Stomach smooth muscle (tissue), 2 donors: ENCODE results near the gene SH3YL1.

ENCODE experiments used
- H3K27ac ChIP-seq: one replicate; pipeline ENCODE4 v1.7.0; 2013; ENCODE audit warnings: mild to moderate bottlenecking, low read length, inconsistent platforms
- H3K27me3 ChIP-seq, 2 donors: one replicate each; pipeline ENCODE4 v1.7.0; 2013; ENCODE audit warnings: low read length in 2 of 2; ENCODE audit not compliant: insufficient read depth in 2 of 2, control insufficient read depth in 1 of 2
- H3K36me3 ChIP-seq, 2 donors: one replicate each; pipeline ENCODE4 v1.7.0; 2013; ENCODE audit warnings: low read length in 2 of 2; ENCODE audit not compliant: control insufficient read depth in 2 of 2, insufficient read depth in 2 of 2
- H3K4me1 ChIP-seq: one replicate; pipeline ENCODE4 v1.7.0; 2013; ENCODE audit warnings: low read length; ENCODE audit not compliant: control insufficient read depth, insufficient read depth
- H3K4me3 ChIP-seq, 2 donors: one replicate each; pipeline ENCODE4 v1.7.0; 2013; ENCODE audit warnings: low read length in 2 of 2
- H3K9ac ChIP-seq, 2 donors: one replicate each; pipeline ENCODE4 v1.7.0; 2013; ENCODE audit warnings: low read length in 2 of 2, mild to moderate bottlenecking in 1 of 2
- H3K9me3 ChIP-seq, 2 donors: one replicate each; pipeline ENCODE4 v1.7.0; 2013; ENCODE audit warnings: low read length in 2 of 2; ENCODE audit not compliant: control insufficient read depth in 2 of 2
- donor health status: healthy.
- donor health status: Pancreatic carcinoma.

SH3YL1 gene, protein sequence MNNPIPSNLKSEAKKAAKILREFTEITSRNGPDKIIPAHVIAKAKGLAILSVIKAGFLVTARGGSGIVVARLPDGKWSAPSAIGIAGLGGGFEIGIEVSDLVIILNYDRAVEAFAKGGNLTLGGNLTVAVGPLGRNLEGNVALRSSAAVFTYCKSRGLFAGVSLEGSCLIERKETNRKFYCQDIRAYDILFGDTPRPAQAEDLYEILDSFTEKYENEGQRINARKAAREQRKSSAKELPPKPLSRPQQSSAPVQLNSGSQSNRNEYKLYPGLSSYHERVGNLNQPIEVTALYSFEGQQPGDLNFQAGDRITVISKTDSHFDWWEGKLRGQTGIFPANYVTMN

DNA sequence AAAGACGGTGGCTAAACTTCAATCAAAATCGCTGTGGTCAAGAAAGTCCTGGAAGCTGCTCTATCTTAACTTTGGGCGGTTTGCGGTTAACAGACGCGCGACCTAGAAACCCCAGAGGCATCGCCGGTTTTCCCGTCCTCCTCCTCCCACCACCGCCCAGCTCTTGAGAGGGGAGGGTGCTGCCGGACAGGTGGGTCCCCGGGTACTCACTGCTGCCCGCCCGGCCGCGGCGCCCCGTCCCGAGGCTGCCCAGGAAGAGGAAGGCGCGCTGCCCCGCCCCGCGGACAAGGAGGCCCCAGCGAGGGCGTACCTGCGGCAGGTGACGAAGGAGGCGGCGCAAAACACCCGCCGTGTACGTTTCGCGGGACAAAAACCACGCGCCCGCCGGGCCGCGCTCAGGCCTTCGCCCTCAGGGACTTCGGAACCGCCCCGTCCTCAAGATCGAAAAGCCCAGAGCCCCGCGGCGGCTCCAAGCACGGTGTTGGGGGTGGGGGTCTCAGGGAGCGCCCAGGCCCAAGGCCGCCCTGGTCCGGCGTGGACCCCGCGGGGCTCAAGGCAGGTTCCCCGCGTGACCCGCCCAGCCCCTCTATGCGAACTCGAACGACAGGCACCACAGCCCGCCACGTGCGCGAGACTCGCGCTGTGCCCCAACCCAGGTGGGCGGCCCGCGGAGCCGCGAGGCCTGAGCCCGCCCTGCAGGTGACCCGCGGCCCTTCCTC is at the start of gene SH3YL1:
Gene SH3YL1, minus strand, starts transcription at position 259 of the 719 bp plus-strand sequence. Its CDS starts 48 bp downstream, at position 211.
- Histone ChIP-seq H3K36me3 (peaks cover 0 to 1% of the 10 kb centered on the region in 2 donors), H3K27ac (peak within 1 kb of the TSS; percentile 58), H3K27me3 (no peaks in the 10 kb centered on the region), H3K9me3 (peaks cover 2 to 7% of the 10 kb centered on the region in 2 donors), H3K4me3 (peak within 1 kb of the TSS; percentile 90 to 95), H3K9ac (peak within 1 kb of the TSS; percentile 75 to 95), H3K4me1 (peaks cover 16% of the 10 kb centered on the region)

DNA sequence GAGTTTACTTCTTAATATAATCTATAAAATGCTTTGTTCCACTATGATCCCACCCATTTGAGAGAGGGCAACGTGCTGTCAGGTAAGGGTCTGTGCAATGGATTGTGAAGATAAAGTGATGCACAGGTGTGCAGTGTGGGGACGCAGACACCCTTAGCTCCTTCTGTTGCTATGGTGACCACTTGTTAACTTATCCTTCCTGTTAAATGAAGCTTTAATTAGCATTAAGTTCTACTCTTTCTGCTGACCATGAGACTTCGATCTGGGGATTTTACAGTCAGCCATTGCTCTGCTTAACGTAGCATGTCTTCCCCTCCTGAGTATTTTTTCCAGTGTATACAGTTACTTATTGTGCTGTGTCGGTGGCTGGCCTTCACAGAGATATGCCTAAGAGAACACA is 47.2 kb upstream of the SH3YL1 start:
- peaks cover 0 to 6% of the 10 kb centered on the region in 2 donors for H3K27me3 ChIP-seq

DNA sequence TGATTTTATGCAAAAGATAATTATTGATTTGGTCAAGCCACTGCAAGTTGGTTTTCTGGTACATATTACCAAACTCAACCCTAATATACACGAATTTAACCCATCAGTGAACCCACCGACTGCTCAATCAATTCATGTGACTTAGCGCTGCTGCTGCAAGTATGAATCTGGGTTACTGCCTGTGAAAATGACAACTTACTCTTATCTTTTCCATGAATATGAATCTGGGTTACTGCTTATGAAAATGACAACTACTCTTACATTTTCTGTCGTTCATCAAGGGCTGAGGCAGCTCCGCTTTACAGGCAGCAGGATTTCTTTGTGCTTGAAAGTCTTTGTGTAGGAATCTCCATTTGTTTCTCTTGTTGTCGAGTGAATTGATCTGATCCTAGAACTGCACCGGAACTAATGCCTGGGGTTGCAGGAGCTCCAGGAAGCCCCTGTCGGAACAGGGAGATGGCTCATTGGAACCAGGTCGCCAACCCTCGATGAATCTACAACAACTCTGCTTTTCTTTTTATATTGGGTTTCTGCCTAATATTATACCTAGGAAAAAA is 46.2 kb upstream of the SH3YL1 start:
- Histone ChIP-seq H3K27ac (no peak overlapping the region), H3K36me3 (no peaks in the 10 kb centered on the region), H3K4me1 (no peaks in the 10 kb centered on the region), H3K9ac (no peak overlapping the region), H3K27me3 (peaks cover 0 to 6% of the 10 kb centered on the region in 2 donors), H3K4me3 (no peak overlapping the region), H3K9me3 (no peaks in the 10 kb centered on the region)

More for the DNA sequence above, 47.2 kb upstream of the SH3YL1 start:
- H3K4me3 ChIP-seq, result no peak overlapping the region
- no peaks in the 10 kb centered on the region for H3K4me1 ChIP-seq
- no peaks in the 10 kb centered on the region for H3K9me3 ChIP-seq
- H3K36me3 ChIP-seq, result no peaks in the 10 kb centered on the region
- H3K27ac ChIP-seq, result no peak overlapping the region
- H3K9ac ChIP-seq, result no peak overlapping the region

DNA sequence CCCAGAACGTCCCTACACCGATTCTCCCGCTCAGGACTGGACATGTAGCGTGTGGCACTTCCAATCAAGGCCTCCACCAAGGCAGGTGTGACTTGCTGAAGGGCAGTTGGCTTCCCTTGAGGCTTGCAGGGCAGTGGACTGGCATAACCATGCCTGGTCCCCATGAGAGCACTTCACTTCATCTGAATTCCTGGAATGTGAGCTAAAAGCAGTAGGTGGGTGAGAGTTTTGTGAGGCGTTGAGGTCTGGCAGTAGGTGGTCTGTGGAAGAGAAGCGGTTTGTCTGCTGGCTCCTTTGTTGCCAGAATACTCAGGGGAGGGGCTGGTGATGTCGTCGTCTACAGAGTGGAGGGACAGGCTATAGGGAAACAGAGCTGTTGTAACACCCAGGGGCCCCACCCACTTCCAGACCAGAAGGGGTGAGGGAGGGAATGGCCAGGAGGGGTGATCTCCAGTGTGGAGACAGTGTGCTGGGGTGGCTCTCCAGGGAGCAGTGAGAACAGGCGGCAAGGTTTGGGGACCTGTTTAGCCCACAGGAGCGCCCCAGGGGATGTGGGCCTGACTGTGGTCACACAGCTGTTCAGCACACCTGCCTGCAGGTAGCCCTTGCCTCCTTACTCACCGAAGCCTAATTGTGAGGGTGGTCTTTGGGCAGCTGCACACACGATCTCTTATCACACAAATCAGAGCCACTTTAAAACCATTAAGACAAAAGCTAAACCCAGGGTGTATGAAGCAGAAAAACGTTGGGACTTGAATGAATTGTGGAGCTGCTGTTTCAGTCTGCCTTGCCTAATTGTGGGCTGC is 45.5 kb upstream of the SH3YL1 start:
- no peak overlapping the region for H3K27ac ChIP-seq
- H3K4me3 ChIP-seq, result no peak overlapping the region
- no peaks in the 10 kb centered on the region for H3K4me1 ChIP-seq
- peaks cover 0 to 6% of the 10 kb centered on the region in 2 donors for H3K27me3 ChIP-seq
- no peaks in the 10 kb centered on the region for H3K9me3 ChIP-seq
- no peaks in the 10 kb centered on the region for H3K36me3 ChIP-seq
- H3K9ac ChIP-seq, result no peak overlapping the region

DNA sequence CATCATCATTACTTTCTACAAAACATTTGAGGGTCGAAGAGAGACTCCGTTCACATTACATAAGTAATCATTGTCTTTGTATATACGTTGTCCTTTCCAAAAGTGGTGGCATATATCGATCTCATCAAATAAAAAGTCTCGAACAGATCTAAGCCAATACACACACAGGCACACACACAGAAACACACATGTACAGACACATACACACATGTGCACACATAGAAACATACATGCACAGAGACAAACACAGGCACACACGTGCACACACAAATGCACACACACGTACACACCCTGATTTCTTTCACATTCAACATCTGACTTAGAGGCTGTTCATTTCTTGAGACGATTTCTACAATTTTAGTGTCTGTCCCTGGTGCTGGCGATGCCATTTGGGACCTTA is 41.5 kb upstream of the SH3YL1 start:
- Histone ChIP-seq H3K9me3 (peaks cover 0 to 8% of the 10 kb centered on the region in 2 donors), H3K36me3 (no peaks in the 10 kb centered on the region), H3K4me3 (no peak overlapping the region), H3K27ac (no peak overlapping the region), H3K4me1 (no peaks in the 10 kb centered on the region), H3K9ac (no peak overlapping the region), H3K27me3 (peaks cover 0 to 4% of the 10 kb centered on the region in 2 donors)

DNA sequence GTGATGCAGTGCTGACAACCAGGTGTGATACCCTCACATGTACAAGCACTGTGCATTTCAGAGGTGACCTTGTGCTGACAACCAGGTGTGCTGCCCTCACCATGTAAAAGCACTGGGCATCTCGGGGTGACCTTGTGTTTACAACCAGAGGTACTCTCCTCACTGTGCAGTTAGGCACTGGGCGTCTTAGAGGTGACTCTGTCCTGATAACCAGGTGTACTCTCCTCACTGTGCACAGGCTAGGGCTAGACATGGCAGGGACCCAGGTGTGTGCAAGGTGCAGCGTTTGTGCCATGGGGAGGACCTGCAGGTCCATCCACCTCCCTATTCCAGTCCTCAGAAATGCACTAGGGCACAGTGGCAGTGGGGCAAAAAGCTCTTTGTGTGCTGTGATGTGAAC is 32.5 kb upstream of the SH3YL1 start:
- Histone ChIP-seq H3K9me3 (no peaks in the 10 kb centered on the region), H3K27me3 (peaks cover 14 to 15% of the 10 kb centered on the region in 2 donors), H3K9ac (no peak overlapping the region), H3K4me1 (no peaks in the 10 kb centered on the region), H3K36me3 (no peaks in the 10 kb centered on the region), H3K4me3 (no peak overlapping the region), H3K27ac (no peak overlapping the region)

DNA sequence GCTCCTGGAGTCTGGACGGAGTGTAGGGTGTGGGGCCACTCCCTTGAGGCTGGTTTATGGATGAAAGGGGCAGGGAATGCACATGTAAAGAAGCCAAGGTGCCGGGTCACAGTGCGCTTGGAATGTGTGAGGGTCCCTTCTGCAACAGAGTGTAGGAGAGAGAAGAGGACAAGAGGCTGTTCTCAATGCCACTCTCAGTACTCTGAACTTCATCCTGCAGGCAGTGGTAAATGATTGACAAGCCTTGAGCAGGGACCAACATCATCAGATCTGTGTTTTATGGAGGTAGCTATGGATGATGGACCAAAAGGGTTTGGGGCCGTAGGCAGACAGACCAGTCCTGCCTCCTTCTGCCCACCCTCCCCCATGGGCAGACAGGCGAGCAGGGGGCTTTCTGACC is 31.3 kb upstream of the SH3YL1 start:
- H3K9me3 ChIP-seq, result no peaks in the 10 kb centered on the region
- H3K4me3 ChIP-seq, result no peak overlapping the region
- peaks cover under 1% of the 10 kb centered on the region for H3K4me1 ChIP-seq
- H3K27ac ChIP-seq, result no peak overlapping the region
- peaks cover 15 to 23% of the 10 kb centered on the region in 2 donors for H3K27me3 ChIP-seq
- H3K9ac ChIP-seq, result no peak overlapping the region
- H3K36me3 ChIP-seq, result no peaks in the 10 kb centered on the region

DNA sequence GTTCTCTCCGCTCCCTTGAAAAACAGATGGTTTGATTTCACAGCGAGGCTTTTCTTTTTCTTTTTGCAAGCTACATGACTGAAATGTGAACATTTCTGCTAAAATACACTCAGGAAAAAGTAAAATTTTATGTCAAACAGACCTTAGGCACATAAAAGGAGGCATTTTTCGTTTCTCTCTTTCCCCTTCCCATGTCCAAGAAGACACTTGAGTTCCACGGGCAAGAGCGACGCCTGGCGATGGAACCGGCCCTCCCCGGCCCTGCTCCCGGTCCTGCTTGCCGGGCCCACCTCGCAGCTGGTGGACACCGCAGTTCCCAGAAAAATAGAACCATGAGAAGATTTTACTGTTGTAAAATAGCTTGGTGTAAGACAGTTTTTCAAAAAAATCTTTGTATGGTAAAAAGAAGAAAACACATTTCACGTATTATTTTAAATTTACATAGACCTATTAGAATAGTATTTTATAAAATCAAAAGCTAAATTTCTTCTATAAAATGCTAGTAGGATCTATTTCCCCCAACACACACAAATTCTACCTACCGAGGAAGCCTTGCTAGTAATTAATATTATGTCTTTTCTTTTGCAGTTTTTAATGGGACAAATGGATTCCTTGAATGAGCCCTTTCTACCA is 26.4 kb upstream of the SH3YL1 start:
- H3K27ac ChIP-seq, result no peak overlapping the region
- peaks cover 19 to 36% of the 10 kb centered on the region in 2 donors for H3K27me3 ChIP-seq
- no peak overlapping the region for H3K9ac ChIP-seq

DNA sequence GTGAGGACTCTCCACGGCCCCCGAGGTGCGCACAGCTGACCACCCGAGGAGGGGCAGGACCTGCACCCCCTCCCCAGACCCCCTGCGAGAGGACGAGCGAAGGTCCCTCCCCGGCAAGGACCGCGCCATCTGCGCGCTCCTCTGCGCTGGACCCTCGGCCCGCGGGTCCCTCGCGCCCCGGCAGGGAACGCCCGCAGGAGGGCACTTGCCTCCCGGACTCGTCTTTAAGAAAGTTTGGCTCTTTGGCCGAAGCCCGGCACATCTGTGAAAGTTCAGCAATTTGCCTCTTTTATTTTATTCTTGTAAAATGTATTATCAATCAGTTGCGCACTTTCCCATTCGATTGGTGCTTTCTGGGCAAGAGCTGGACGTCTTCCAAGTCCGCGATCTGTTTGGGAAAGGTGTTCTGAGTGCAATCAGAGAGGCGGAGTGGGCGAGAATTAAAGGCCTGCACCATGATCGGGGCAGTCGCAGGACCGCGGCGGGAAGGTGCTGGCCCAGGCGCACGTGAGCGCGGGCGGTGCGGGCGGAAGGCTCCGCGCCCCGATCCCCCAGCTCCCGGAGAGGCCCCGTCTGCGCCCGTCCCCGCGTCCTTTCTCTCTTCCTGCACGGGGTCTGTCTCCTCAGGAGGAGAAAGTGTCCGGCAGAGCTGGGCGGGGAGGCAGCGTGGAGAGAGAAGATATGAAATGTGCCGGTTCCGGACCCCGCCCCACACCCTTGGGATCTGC is 25.7 kb upstream of the SH3YL1 start:
- Histone ChIP-seq H3K36me3 (no peaks in the 10 kb centered on the region), H3K4me3 (peak overlapping the region; percentile 73 to 74), H3K9me3 (no peaks in the 10 kb centered on the region), H3K27me3 (peaks cover 16 to 33% of the 10 kb centered on the region in 2 donors), H3K4me1 (peaks cover 20% of the 10 kb centered on the region), H3K27ac (no peak overlapping the region), H3K9ac (no peak overlapping the region)

More for the DNA sequence above, 26.4 kb upstream of the SH3YL1 start:
- Histone ChIP-seq H3K4me1 (peaks cover 20% of the 10 kb centered on the region), H3K4me3 (peak overlapping the region; percentile 73 to 74), H3K36me3 (no peaks in the 10 kb centered on the region), H3K9me3 (no peaks in the 10 kb centered on the region)
